ENCODE measurements around the gene SLC39A1.
"Not testable (repeated sequence)": the region's sequence is repeated elsewhere in the genome, so short reads cannot be mapped to it uniquely, and the experiment has no call there.

Gene SLC39A1

DNA sequence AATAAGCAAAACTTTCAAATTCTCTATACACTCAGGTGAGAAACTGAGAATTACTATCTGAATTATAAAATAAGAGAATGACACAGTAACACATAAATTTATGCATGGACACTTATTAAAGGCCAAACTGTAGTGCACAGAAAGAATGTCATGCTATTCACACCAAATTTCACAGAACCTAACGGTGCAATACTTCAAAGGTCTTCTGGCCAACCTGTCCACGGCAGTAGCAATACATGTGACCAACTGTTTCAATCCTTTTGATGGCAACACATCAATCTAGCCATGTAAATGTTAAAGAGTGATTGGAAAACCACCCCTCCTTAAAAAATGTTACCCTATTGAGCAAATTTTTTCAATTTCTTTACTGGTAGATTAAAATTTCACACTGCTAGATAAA is 51.0 kb downstream of the SLC39A1 start:
- H3K9me3 ChIP-seq: no peaks in the 10 kb centered on the region
- no peaks in the 10 kb centered on the region for H3K27me3 ChIP-seq
- H3K36me3 ChIP-seq: peaks cover 9% of the 10 kb centered on the region
- no peaks in the 10 kb centered on the region for H3K4me1 ChIP-seq (ENCODE audit: control insufficient read depth in 1 of 2, insufficient read depth in 1 of 2, low read depth in 1 of 2, low read length in 1 of 2)
- TF ChIP-seq, protein P1, sequence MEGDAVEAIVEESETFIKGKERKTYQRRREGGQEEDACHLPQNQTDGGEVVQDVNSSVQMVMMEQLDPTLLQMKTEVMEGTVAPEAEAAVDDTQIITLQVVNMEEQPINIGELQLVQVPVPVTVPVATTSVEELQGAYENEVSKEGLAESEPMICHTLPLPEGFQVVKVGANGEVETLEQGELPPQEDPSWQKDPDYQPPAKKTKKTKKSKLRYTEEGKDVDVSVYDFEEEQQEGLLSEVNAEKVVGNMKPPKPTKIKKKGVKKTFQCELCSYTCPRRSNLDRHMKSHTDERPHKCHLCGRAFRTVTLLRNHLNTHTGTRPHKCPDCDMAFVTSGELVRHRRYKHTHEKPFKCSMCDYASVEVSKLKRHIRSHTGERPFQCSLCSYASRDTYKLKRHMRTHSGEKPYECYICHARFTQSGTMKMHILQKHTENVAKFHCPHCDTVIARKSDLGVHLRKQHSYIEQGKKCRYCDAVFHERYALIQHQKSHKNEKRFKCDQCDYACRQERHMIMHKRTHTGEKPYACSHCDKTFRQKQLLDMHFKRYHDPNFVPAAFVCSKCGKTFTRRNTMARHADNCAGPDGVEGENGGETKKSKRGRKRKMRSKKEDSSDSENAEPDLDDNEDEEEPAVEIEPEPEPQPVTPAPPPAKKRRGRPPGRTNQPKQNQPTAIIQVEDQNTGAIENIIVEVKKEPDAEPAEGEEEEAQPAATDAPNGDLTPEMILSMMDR (IDR thresholded peaks at IDR 0.05): no peak
- H3K4me3 ChIP-seq (ENCODE audit: low read depth in 1 of 2, low read length in 1 of 2): no peak overlapping the region
- no peak overlapping the region for H3K27ac ChIP-seq

DNA sequence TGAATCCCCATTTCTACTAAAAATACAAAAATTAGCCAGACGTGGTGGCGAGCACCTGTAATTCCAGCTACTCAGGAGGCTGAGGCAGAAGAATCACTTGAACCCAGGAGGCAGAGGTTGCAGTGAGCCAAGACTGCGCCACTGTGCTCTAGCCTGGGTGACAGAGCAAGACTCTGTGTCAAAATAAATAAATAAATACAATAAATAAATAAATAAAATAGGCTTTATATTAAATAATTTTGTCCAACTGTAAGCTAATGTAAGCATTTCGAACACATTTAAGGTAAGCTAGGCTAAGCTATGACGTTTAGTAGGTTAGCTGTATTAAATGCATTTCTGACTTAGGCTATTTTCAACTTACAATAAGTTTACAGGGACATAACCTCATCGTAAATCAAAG is 52.8 kb downstream of the SLC39A1 start:
- not testable (repeated sequence) for H3K4me1 ChIP-seq (ENCODE audit: control insufficient read depth in 1 of 2, insufficient read depth in 1 of 2, low read depth in 1 of 2, low read length in 1 of 2); H3K36me3 ChIP-seq; H3K27me3 ChIP-seq; H3K4me3 ChIP-seq (ENCODE audit: low read depth in 1 of 2, low read length in 1 of 2); H3K9me3 ChIP-seq; H3K27ac ChIP-seq

All from neutrophil (primary cell).